PFSK-1 (cell line): ENCODE measurements around the gene AGO1.

Experiments
- FOXP2 ChIP-seq: optimal IDR thresholded peaks from 2 replicates; pipeline ENCODE3; 2011; ENCODE audit warnings: borderline replicate concordance, control low read depth, inconsistent platforms; ENCODE audit not compliant: insufficient read depth; ENCODE audit errors: extremely low read length, extremely low read depth
- POLR2AphosphoS5 ChIP-seq: IDR thresholded peaks from 2 replicates; pipeline ENCODE4 v1.6.1; 2012; ENCODE audit warnings: low read depth, mild to moderate bottlenecking, control low read depth, low read length, moderate library complexity
- REST ChIP-seq, 2 experiments: IDR thresholded peaks; 2 replicates each; pipeline versions ENCODE4 v1.6.1 to v1.8.0; 2011 to 2012; ENCODE audit warnings: low read depth in 2 of 2, low read length in 2 of 2, control low read depth in 1 of 2, inconsistent platforms in 1 of 2, mild to moderate bottlenecking in 1 of 2, moderate library complexity in 1 of 2; ENCODE audit not compliant: insufficient read depth in 1 of 2
- SIN3A ChIP-seq: IDR thresholded peaks from 2 replicates; pipeline ENCODE4 v1.6.1; 2012; ENCODE audit warnings: mild to moderate bottlenecking, low read length, moderate library complexity, borderline replicate concordance; ENCODE audit not compliant: insufficient read depth
- TAF1 ChIP-seq: IDR thresholded peaks from 2 replicates; pipeline ENCODE4 v1.6.1; 2012; ENCODE audit warnings: low read length, control low read depth, borderline replicate concordance; ENCODE audit not compliant: insufficient read depth

The AGO1 gene

GRCh38 chr1:35850716-35851115, 32.3 kb upstream of the AGO1 start:
- TF ChIP-seq REST (IDR thresholded peaks at IDR 0.05; ENCODE audit: insufficient read depth in 1 of 2, low read depth in 2 of 2, low read length in 2 of 2), result no peak
- TF ChIP-seq FOXP2, result no peak
- no peak for TF ChIP-seq TAF1
- TF ChIP-seq SIN3A, result no peak
- TF ChIP-seq POLR2AphosphoS5, result no peak

- TF ChIP-seq REST (IDR thresholded peaks at IDR 0.05; ENCODE audit: insufficient read depth in 1 of 2, low read depth in 2 of 2, low read length in 2 of 2) (no peak), TAF1 (no peak), POLR2AphosphoS5 (no peak), SIN3A (no peak), FOXP2 (no peak)
Measured at GRCh38 chr1:35851132-35851869, 31.7 kb upstream of the AGO1 start.

GRCh38 chr1:35852241-35852640, 30.8 kb upstream of the AGO1 start:
- TF ChIP-seq POLR2AphosphoS5 (no peak), TAF1 (no peak), REST (IDR thresholded peaks at IDR 0.05; ENCODE audit: insufficient read depth in 1 of 2, low read depth in 2 of 2, low read length in 2 of 2) (no peak), SIN3A (no peak), FOXP2 (no peak)

DNA sequence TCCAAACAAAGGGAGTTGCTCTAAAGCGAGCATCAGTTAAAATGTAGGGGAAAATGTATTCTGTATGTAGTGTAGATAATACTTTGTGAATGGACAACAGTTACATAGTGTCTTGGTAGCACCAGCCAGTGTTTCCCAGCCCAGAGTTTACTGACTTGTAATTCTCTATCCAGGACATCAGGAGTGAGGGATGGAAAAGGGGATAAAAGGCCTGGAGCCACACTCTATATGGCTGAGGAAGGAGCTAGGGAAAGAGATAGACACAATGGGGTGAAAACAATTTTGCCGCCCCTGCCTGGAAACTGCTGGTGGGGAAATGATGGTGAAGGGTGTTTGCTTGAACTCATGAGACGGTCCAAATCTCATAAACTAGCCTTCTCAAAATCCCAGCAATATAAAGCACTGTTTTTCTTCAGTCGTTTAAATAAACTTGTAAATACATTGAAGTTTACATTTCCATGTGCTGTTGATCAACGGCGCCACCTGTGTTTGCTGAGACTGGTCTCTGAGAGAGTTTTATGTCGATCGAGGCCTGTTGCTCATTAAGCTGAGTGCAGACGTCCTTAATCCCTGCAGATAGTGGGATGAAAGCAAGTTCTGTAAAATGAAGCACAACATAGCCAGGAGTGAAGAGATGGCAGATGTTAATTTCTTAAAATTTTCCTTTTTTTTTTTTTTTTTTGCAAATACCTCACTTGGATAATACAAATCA, 27.9 kb upstream of the AGO1 start:
- no peak for TF ChIP-seq TAF1
- no peak for TF ChIP-seq FOXP2
- no peak for TF ChIP-seq REST (IDR thresholded peaks at IDR 0.05; ENCODE audit: insufficient read depth in 1 of 2, low read depth in 2 of 2, low read length in 2 of 2)
- no peak for TF ChIP-seq SIN3A
- no peak for TF ChIP-seq POLR2AphosphoS5
